GM10248 (cell line): ENCODE results near the gene TMEM217.

Experiments used
- CTCF ChIA-PET: fragments of 300-600 bp; sonication (Branson Sonifier 250); formaldehyde crosslinking; extraction: SDS; loops from one replicate; lab custom pipeline; 2021; ENCODE audit warnings: antibody characterized with exemption; lab: Yijun Ruan, JAX
- POLR2A ChIA-PET: fragments of 350-650 bp; sonication (Branson Sonifier 250); formaldehyde crosslinking; extraction: SDS; loops from one replicate; lab custom pipeline; 2020; ENCODE audit warnings: antibody characterized with exemption; lab: Yijun Ruan, JAX
- DNase-seq: peaks from one replicate; pipeline ENCODE4 v3.0.0; 2012; ENCODE audit errors: extremely low spot score
- CTCF ChIP-seq: IDR thresholded peaks from 2 replicates; pipeline ENCODE4 v1.5.1; 2012; ENCODE audit warnings: mild to moderate bottlenecking, low read depth; ENCODE audit errors: extremely low read depth, missing control alignments, control extremely low read depth

TMEM217 gene

GRCh38 chr6:37239526-37239925 lies 18.4 kb downstream of the TMEM217 start:
- POLR2A ChIA-PET, result interaction anchor here (1.2 kb wide), 1 partner anchor 19 kb away, joined by 4 read pairs; the partner anchor contains the start of genes TBC1D22B and TMEM217
- DNase-seq, result no peak

GRCh38 chr6:37238381-37238780 lies 19.6 kb downstream of the TMEM217 start:
- CTCF ChIA-PET, result interaction anchor here (1.0 to 3.1 kb wide), 5 partner anchors 14 to 221 kb away, joined by 3 to 8 read pairs (median 4); partner anchors contain the start of gene TBC1D22B
- TF ChIP-seq CTCF, result no peak

More at GRCh38 chr6:37239526-37239925, 18.4 kb downstream of the TMEM217 start:
- TF ChIP-seq CTCF, result no peak
- CTCF ChIA-PET, result interaction anchor here (0.7 to 1.8 kb wide), 3 partner anchors 9 to 30 kb away, joined by 3 to 5 read pairs (median 3); no protein-coding TSS in a partner anchor

GRCh38 chr6:37237789-37238188 lies 20.2 kb downstream of the TMEM217 start:
- DNase-seq, result no peak
- ChIA-PET CTCF (interaction anchor here (1.0 to 3.1 kb wide), 4 partner anchors 13 to 220 kb away, joined by 3 to 8 read pairs (median 4); partner anchors contain the start of gene TBC1D22B), POLR2A (no interaction called here)
- TF ChIP-seq CTCF, result no peak

More at GRCh38 chr6:37238381-37238780, 19.6 kb downstream of the TMEM217 start:
- POLR2A ChIA-PET, result no interaction called here
- DNase-seq, result no peak

- CTCF ChIA-PET, result interaction anchor here (0.7 to 3.1 kb wide), 2 partner anchors 11 to 219 kb away, joined by 3 to 8 read pairs; no protein-coding TSS in a partner anchor
- DNase-seq, result no peak
- TF ChIP-seq CTCF, result no peak
- POLR2A ChIA-PET, result no interaction called here
Observed at GRCh38 chr6:37236921-37237320, 21.0 kb downstream of the TMEM217 start.

GRCh38 chr6:37233541-37233940 lies 24.4 kb downstream of the TMEM217 start:
- no peak for TF ChIP-seq CTCF
- CTCF ChIA-PET, result interaction anchor here (0.9 to 1.8 kb wide), 2 partner anchors 23 to 25 kb away, joined by 3 to 5 read pairs; no protein-coding TSS in a partner anchor
- DNase-seq, result no peak
- POLR2A ChIA-PET, result no interaction called here

- DNase-seq, result no peak
- TF ChIP-seq CTCF, result no peak
- POLR2A ChIA-PET, result no interaction called here
- CTCF ChIA-PET, result interaction anchor here (0.9 to 1.8 kb wide), 3 partner anchors 9 to 24 kb away, joined by 3 to 5 read pairs (median 3); no protein-coding TSS in a partner anchor
Observed at GRCh38 chr6:37232430-37233017, 25.4 kb downstream of the TMEM217 start.
